CMK (cell line): Measurements from ENCODE around the gene C17orf107.

ENCODE experiments used
- DNase-seq: peaks from one replicate; pipeline ENCODE4 v3.0.0-alpha.2; 2010; ENCODE audit warnings: low read depth

C17orf107 gene

GRCh38 chr17:4948166-4948930 lies 49.0 kb downstream of the C17orf107 start, which contains the start of gene PFN1:
TSS of gene PFN1 (minus strand) at chr17:4948530. CDS start at chr17:4948394, 136 bp downstream.
- no peak for DNase-seq

DNA sequence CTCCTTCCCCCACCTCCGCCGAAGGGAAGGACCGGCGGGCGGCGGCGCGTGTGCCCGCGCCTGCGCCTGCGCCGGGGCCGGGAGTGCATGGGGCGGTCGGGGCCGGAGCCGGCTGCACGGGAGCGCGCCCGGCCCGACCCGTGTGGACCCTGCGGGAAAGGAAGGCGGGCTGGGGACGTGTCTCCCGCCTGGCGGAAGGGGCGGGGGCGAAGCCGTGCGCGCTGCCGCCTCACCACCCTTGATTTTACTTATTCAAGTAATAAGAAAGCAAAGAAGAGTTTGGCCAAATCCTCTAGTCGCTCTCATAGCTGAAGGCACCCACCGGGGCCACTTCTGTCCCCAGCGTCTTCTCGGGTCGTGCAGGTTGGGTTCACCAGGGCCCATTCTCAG lies 49.6 kb downstream of the C17orf107 start:
- no peak for DNase-seq

DNA sequence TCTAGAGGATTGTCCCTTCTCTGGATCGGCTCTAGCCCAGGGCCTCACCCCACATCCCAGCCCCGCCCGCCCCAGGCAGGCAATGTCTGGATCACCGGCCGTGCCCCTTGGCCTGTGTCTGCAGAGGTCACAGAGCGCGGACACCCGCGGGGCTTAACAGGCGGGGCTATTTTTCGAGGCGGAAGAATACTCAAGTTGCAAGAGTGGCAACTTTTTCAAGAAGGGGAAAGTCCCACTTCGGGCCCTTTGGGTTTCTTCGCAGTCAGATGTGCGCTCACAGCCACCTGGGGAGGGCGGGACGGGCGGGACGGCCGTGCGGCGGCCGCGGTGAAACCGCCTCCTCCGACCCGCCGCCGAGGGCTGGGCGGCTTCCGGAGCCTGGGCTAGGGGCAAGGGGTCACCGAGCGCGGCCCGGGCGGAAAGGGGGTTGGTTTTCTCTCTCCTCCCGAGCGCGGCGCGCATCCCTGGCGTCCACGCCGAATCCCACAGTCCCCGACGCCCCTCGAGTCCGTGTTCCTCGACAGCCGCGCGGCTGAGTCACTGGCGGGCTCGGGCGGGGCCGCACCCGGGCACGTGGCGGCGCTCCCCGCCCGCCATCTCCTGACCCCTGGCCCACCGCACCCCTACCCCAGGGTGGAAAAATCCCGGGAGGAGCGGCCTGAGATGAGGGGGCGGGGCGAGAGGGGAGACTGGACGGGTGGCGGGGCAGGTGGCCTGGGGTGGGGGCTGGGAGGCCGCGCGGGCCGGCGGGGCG lies 50.2 kb downstream of the C17orf107 start:
- DNase-seq, result no peak

- no peak for DNase-seq
Measured at GRCh38 chr17:4950075-4950745, 50.9 kb downstream of the C17orf107 start.

GRCh38 chr17:4950746-4951204 lies 51.4 kb downstream of the C17orf107 start, which contains the start of gene ENO3:
TSS of gene ENO3 (plus strand) at chr17:4951119. CDS start at chr17:4951830, 711 bp downstream.
- DNase-seq, result no peak

GRCh38 chr17:4951486-4951885 lies 52.1 kb downstream of the C17orf107 start:
- no peak for DNase-seq
